Erythroblast (primary cell): ENCODE results near the gene TBL2.
"Not testable (repeated sequence)": the region's sequence is repeated elsewhere in the genome, so short reads cannot be mapped to it uniquely, and the experiment has no call there.

Experiments used
- DNase-seq, 2 experiments: peaks; one replicate each; lab custom pipeline; 2025; lab: John Stamatoyannopoulos, UW
- GATA1 ChIP-seq: IDR thresholded peaks from 2 replicates; pipeline ENCODE4 v1.6.1; 2011; ENCODE audit warnings: low read depth, mild to moderate bottlenecking, control low read depth, low read length, moderate library complexity
- POLR2A ChIP-seq: IDR thresholded peaks from 2 replicates; pipeline ENCODE4 v1.6.1; 2011; ENCODE audit warnings: mild to moderate bottlenecking, low read length

The TBL2 gene

DNA sequence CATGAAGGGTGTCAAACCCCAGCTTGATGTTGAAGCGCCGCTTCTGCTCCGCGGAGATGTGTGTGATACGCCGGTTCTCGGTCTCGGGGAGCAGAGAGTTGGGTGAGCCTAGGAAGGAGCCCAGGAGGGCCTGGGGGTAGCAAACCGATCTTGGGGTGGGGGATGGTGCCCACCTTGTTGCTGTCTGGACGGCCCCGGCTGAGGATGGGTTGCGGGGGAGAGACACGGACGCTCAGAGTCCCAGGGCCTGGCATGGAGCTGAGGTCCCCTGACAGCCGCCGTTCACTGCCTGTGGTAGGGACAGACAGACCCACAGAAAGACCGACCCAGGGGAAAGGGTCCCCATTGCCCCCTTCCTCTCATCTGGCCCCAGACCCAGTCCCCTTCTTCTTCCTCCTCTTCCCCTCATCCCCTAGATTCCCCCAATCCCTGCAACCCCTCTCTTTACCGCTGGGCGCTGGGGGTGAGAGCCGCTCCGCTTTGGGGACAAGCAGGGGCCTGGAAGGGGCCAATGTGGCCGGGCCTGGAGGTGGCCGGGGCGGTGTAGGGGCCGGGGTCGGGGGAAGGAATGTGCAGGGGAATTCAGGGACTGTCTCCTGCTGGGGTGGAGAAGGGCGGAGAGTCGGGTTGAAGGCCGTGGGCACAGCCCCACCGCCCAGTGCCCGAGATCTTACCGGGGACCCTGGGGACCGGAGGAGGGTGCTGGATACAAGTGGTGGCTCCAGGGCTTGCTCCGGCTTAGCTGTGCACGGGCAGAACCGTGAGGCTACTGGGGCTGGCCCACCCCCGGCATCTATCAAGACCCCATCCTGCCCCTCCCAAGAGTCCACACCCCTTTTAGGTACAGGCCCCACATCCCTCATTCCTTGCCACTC lies 18.0 kb upstream of the TBL2 start:
- TF ChIP-seq GATA1 (no peak), POLR2A (no peak)
- DNase-seq = no peak

DNA sequence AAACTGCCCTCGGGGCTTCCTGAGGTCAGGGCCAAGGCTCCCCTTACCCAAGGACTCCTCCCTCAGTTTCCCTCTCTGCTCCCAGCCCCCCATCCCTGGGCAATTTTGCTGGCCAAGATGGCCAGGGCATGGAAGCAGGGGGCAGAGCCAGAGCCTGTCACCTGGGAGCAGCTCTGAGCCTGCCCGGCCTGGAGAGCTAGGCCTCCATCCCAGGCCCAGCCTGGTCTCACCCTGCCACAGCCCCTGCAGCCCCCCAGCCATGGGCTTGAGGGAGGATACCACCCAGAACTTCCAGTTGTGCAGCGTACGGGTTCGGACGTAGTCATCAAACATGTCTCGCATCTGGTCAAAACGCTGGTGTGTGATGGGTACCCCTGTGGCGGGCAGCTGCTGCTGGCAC lies 17.0 kb upstream of the TBL2 start:
- TF ChIP-seq GATA1 (no peak), POLR2A (no peak)
- no peak for DNase-seq

DNA sequence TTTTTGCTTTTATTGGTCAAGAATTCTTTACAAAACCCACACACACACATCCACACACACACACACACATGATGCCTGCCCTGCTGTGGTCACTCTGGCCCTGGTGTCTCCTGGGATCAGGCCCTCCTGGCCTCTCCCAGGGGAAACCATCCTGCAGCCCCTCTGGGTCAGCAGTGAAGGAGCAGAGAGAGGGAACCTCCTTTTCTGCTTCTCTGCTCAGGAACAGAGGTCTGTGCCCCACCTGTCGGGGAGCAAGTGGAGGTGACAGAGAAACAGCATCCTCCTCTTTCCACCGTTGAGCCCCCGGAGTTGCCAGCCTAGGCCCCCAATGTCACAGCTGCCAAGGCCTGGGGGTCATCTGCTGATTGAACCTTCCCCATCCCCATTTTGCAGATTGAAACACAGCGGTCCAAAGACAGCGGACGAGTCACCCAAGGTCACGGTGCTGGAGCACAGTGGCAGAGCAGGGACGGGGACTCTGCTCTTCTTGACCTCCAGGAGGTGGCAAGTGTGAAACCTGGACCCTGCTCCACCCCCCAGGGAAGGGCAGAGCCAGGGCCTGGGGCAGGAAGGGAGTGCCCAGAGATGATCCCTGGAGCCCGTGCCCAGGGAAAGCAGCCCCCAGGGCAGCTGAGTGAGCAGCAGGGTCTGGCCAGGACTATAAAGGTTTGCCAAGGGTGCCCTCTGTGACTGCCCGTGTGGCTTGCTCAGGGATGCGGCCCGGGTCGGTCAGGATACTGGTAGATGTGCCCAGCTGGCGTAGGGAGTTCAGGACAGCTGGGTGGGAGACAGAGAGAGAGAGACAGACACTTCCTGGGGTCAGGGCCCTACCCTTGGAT lies 15.0 kb upstream of the TBL2 start:
- no peak for DNase-seq

GRCh38 chr7:73586911-73587310 lies 8.5 kb upstream of the TBL2 start:
- TF ChIP-seq POLR2A (no peak), GATA1 (no peak)
- DNase-seq = no peak

More for the DNA sequence above, 15.0 kb upstream of the TBL2 start:
- TF ChIP-seq POLR2A (no peak), GATA1 (no peak)

- TF ChIP-seq POLR2A = no peak
- no peak for TF ChIP-seq GATA1
- DNase-seq = no peak
Measured at GRCh38 chr7:73585196-73585595, 6.8 kb upstream of the TBL2 start.

DNA sequence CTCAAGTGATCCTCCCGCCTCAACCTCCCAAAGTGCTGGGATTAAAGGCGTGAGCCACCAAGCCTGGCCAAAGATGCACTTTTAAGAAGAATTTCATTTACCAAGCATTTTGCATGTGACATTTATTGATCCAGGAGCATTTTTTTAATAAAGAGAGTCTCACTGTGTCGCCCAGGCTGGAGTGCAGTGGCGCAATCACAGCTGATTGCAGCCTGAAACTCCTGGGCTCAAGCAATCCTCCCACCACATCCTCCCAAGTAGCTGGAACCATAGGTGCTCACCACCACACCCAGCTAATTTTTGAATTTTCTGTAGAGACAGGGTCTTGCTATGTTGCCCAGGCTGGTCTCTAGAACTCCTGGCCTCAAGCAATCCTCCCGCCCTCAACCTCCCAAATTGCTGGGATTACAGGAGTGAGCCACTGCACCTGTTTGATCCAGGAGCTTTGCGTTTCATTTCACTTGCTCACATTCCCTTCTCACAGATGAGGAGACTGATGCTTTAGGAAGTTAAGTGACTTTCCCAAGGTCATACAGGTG lies 4.4 kb upstream of the TBL2 start:
- no peak for DNase-seq
- TF ChIP-seq GATA1 = no peak
- no peak for TF ChIP-seq POLR2A

DNA sequence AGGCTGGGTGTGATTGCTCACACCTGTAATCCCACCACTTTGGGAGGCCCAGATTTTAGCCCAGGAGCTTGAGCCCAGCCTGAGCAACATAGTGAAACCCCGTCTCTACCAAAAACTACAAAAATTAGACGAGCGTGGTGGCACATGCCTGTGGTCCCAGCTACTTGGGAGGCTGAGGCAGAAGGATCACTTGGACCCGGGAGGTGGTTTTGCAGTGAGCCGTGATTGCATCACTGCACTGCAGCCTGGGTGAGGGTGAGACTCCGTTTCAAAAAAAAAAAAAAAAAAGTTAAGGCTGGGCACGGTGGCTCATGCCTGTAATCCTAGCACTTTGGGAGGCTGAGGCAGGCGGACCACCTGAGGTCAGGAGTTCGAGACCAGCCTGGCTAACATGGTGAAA lies 2.6 kb upstream of the TBL2 start:
- not testable (repeated sequence) for DNase-seq

GRCh38 chr7:73577627-73578341 lies 595 bp downstream of the TBL2 start:
- TF ChIP-seq GATA1 = no peak
- TF ChIP-seq POLR2A = no peak
- DNase-seq = peak; percentile 34 to 53

- no peak for DNase-seq
- TF ChIP-seq POLR2A (no peak), GATA1 (no peak)
Measured at GRCh38 chr7:73573791-73574190, 4.6 kb downstream of the TBL2 start.

- DNase-seq = no peak
- TF ChIP-seq GATA1 = no peak
- TF ChIP-seq POLR2A = no peak
Measured at GRCh38 chr7:73573276-73573675, 5.1 kb downstream of the TBL2 start.

GRCh38 chr7:73572767-73573186 lies 5.6 kb downstream of the TBL2 start:
- TF ChIP-seq GATA1 (no peak), POLR2A (no peak)
- no peak for DNase-seq

DNA sequence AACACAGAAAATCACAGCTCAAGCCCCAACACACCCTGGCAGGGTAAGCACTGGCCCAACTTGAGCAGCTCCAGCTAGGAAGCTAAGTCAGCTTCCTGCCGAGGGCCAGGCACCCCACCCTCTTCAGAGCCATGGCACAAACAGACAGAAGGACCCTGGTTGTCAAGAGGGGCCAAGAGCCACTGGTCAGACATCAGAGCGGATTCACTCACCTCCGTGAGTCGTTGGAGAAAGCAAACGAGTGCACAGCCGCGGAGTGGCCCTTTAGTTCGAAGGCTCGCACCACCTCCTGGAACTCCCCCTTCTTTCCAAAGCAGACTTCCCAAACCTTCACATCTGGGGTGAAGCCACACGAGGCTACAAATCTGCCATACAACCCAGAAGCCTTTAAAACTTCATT lies 7.4 kb downstream of the TBL2 start:
- TF ChIP-seq GATA1 = no peak
- no peak for TF ChIP-seq POLR2A
- no peak for DNase-seq

- no peak for TF ChIP-seq POLR2A
- no peak for DNase-seq
Measured at GRCh38 chr7:73570521-73570920, 7.9 kb downstream of the TBL2 start.
